Fibroblast of villous mesenchyme (primary cell): Measurements from ENCODE around the gene FTL. TPM values are rescaled to one million over a fixed set of nuclear protein-coding genes. Genes with fewer than 3 reads are reported as not detected.

Source experiments
- DNase-seq: peaks from one replicate; pipeline ENCODE4 v3.0.0-alpha.2; 2010; ENCODE audit warnings: low read depth
- H3K4me3 ChIP-seq: 2 replicates; pipeline ENCODE4 v1.5.1; 2011; ENCODE audit warnings: low read depth, mild to moderate bottlenecking, low read length
- CTCF ChIP-seq: IDR thresholded peaks from 2 replicates; pipeline ENCODE4 v1.5.1; 2012; ENCODE audit warnings: low read depth, mild to moderate bottlenecking, low read length; ENCODE audit not compliant: insufficient read depth
- total RNA-seq: library from RNA; depleted of rRNA; stranded (reverse); fragments of >200 nt; gene quantifications from 2 replicates; pipeline ENCODE4 v1.2.3, GENCODE V29; 2012

FTL gene
- total RNA-seq, 1 donor: 4,150 TPM

DNA sequence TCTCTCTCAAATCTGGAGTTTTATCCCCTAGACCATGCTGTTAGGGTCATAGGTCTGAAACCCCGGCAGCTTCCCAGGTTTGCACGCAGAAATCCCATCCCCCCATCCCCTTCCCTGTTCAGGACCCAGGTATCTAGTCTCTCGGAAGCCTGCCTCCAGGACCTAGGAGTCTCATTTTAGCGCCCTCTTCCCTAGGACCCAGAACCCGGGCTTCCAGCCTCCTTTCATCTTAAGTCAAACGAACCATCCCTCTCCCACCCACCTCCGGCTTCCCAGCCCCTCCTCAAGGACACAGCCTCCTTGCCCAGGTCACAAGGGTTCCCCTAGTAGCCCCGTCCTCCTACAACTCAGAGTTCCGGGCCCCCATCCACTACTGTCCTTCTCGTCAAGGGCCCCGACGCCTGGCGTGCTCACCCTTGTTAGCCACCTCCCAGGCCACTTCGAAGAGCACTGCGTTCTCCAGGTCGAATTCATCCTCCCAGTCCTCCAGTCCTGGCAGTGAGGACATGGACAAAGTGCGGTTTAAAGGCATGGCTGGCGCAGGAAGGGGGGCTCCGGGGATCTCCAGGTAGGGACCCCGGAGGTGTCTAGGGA lies 27.6 kb downstream of the FTL start:
- peak overlapping the region; percentile 95 for H3K4me3 ChIP-seq
- no peak for TF ChIP-seq CTCF
- DNase-seq: no peak

DNA sequence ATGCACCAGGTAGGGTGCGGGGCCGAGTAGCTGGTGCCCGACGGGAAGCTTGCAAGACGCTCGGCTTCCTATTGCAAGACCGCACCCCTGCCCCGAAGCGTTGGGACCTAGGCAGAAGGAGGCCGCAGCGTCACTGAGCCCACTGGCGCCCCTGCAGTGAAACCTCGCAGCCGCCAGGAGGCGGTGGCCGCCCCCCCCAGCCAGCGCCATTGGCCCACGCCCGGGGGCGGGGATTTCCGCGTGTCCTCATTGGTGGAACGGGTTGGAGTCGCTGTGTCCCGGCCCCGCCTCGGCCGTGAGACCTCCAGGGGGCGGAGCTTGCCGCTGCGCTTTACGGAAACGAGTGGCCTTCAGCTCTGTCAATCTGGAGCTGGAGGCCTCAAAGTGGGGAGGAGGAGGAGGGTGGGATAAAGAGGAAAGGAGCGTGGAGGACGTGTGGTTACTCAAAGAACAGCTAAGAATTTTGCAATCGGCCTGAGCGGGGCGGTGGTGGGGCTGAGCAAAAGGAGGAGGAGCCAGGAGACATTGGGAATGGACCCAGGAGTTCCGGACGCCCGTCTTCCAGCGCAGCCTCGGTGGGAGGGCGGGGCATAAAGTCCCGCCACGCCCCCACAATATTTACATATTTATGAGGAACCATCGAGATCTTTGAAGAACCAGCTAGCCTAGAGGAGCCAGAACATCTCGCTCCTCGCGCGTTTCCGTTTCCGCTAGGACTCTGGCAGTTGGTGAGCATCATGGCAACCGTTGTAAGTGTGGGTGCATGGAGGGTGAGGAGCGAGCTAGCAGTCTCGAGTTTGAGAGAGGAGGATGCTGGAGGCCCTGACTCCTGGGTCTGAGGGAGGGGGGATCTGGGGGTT lies 28.3 kb downstream of the FTL start, which contains the start of the genes GYS1 and RUVBL2:
Gene GYS1 (minus strand): TSS at position 135 of the 860 bp plus-strand sequence. CDS start 197 bp downstream, outside the sequence.
Gene RUVBL2 (plus strand): TSS at position 713 of the 860 bp plus-strand sequence. CDS start 25 bp downstream, at position 738.
- TF ChIP-seq CTCF: peak; percentile 73
- H3K4me3 ChIP-seq: peak within 1 kb of the TSS; percentile 95
- peak; percentile 100 for DNase-seq

DNA sequence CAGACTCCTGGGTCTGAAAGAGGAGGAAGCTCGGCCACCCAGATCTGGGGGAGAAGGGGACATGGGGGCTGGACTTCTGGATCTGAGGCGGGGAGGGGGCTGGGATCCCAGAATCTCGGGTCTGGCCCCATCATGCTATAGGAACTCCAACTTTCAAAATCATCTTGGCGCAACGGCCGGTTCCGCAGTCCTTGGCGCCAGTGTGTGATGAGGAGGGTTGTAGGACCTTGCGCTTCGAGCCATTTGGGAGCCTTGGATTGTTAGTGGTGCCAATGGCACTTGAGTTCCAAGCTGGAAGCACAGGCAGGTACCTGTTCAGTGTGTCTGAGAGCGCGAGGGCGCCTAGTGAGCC lies 28.9 kb downstream of the FTL start:
- H3K4me3 ChIP-seq: peak overlapping the region; percentile 95
- TF ChIP-seq CTCF: no peak
- no peak for DNase-seq

GRCh38 chr19:48997972-48998371 lies 32.9 kb downstream of the FTL start:
- peak; percentile 71 for TF ChIP-seq CTCF
- peak; percentile 47 for DNase-seq
- H3K4me3 ChIP-seq: no peak overlapping the region

DNA sequence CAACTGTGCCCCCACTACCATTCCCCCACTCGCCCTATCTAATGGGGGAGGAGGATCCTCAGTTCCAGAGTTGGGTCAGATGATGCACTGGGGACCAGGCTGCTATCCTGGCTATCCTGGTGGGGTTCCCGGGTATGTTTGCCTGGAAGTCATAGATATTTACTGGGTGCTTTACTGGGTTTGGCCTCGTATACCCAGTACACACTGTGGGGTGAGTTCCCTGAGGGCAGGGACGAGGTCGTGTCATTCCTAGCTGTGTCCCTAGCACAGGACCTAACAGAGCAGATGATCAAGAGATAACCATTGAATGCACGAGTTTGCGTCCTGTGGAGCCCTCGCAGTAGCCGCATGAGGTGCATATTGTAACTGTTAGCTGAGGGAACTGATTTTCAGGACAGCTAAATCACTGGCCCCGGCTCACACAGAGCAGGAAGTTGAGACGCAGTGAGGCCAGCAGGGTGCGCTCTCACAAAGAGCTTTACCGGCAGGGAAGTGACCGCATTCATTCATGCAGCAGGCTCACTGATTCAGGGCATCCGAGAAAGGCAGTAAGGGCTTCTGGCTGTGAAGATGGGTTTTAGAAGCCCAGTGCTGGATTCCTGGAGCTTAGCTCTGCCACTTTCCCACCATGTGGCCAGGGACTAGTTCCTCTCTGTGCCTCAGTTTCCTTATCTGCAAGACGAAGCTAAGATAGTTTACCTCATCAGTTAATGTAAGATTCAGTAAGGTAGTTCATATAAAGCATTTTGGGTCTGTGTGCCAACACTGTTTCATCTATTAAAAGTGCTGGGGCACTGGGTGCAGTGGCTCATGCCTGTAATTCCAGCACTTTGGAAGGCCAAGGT lies 34.6 kb downstream of the FTL start:
- DNase-seq: peak; percentile 60
- peak; percentile 83 for TF ChIP-seq CTCF
- no peak overlapping the region for H3K4me3 ChIP-seq

DNA sequence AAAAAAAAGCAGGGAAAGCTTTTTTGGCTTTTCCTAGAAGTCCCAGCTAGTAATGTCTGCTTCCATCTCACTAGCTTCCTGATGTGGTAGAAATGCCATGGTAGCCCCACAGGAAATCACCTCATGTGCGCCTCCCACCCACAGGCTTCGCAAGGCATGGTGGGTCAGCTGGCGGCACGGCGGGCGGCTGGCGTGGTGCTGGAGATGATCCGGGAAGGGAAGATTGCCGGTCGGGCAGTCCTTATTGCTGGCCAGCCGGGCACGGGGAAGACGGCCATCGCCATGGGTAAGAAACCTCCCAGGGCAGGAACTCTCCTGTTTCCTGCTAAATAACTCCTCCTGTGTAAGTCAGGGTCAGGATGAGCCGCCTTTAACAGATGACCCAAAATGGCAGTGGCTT lies 39.0 kb downstream of the FTL start:
- no peak for TF ChIP-seq CTCF
- H3K4me3 ChIP-seq: no peak overlapping the region
- no peak for DNase-seq
